Peyer's patch (tissue), 4 donors: ENCODE measurements around the gene NDUFB3.

Experiments
- CTCF ChIP-seq, 6 experiments: fragments of 450-650 bp in 4 of 6; fragments of 200-600 bp in 2 of 6; sonication (generic) in 1 of 6; IDR thresholded peaks; one replicate each; pipeline ENCODE4 v1.5.1; 2017 to 2019; ENCODE audit warnings: antibody characterized with exemption in 6 of 6, mild to moderate bottlenecking in 3 of 6, moderate library complexity in 1 of 6
- POLR2A ChIP-seq, 2 donors: fragments of 450-650 bp; IDR thresholded peaks; one replicate each; pipeline ENCODE4 v1.5.1; 2017; ENCODE audit warnings: antibody characterized with exemption in 2 of 2, mild to moderate bottlenecking in 2 of 2, moderate library complexity in 2 of 2

GRCh38 chr2:201105759-201106158 lies 34.0 kb downstream of the NDUFB3 start:
- TF ChIP-seq CTCF (IDR thresholded peaks at IDR 0.05) (no peak), POLR2A (IDR thresholded peaks at IDR 0.05) (no peak)
